GM23338 (cell line): ENCODE results near the gene CTF1.

Source experiments
- ETS1 ChIP-seq: IDR thresholded peaks from 2 replicates; pipeline ENCODE4 v1.6.1; 2016; ENCODE audit warnings: antibody characterized with exemption
- POLR2AphosphoS5 ChIP-seq: IDR thresholded peaks from 2 replicates; pipeline ENCODE4 v1.6.1; 2016; ENCODE audit warnings: antibody characterized with exemption, low read depth

GRCh38 chr16:30951193-30951592, 54.8 kb downstream of the CTF1 start:
- TF ChIP-seq POLR2AphosphoS5 (no peak), ETS1 (no peak)
